Measurements from ENCODE around the gene PZP.

PZP gene

DNA sequence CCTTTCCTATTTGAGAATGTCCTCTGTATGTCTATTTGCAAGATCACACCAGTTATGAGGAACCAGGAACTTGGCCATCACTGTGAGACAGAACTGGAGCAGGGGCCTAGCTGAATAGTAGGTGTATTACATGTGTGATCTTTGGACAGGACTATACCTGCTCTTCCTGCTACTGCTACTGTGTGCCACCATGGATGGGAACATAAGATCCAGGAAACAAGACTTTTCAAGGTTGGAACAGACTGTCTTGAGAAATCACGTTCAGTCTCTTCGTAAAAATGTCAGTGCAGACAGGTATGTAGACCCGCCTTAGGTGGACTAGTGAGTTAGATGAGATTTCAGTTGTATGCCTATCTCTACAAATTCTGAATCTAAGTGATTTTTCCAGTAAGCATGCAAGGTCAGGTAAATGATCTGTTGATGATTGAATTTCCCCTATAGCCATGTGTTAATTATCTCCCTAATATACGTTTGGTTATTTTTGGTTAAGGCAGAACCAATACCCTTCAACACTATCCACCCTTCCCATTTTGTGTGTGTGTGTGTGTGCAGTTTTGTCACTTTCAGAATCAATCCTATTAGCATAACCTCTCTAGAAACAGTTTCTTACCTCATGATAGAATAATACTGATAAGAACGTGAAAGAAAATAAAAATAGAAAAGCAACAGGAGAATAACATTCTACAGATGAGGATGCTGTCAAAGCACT is 99.5 kb downstream of the PZP start:
- Histone ChIP-seq H3K27me3 (ENCODE audit: control insufficient read depth in 5 of 5, insufficient read depth in 4 of 5, low read length in 5 of 5) (no peaks in the 10 kb centered on the region), H3K4me1 (ENCODE audit: control insufficient read depth in 5 of 5, insufficient read depth in 5 of 5, low read length in 5 of 5) (peaks cover 0 to 31% (median 0%) of the 10 kb centered on the region in 5 donors), H3K9me3 (ENCODE audit: control insufficient read depth in 5 of 5, low read length in 5 of 5) (no peaks in the 10 kb centered on the region), H3K36me3 (ENCODE audit: control insufficient read depth in 5 of 5, insufficient read depth in 5 of 5, low read length in 5 of 5) (peaks cover 11 to 63% (median 48%) of the 10 kb centered on the region in 5 donors), H3K27ac (ENCODE audit: low read depth, low read length) (no peak overlapping the region), H3K4me3 (ENCODE audit: low read depth in 1 of 5, low read length in 5 of 5) (no peak overlapping the region), H3K9ac (ENCODE audit: low read length in 5 of 5) (no peak overlapping the region)

DNA sequence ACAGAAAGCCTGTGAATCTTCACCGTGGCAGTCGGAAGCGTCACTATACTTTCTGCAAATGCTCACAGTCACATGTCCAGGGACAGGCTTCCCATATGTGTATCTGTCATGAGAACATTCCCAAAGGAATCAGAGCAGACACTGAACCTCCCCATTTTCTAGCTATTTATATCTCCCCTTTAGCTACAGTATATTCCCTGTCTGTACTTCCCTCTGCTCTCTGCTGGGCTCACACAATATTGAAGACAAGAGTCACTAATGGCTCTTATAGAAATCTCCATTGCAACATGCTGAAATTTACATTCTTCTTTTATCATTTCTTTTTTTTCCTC is 100.7 kb downstream of the PZP start:
- Histone ChIP-seq H3K4me3 (ENCODE audit: low read depth in 1 of 5, low read length in 5 of 5) (no peak overlapping the region), H3K9me3 (ENCODE audit: control insufficient read depth in 5 of 5, low read length in 5 of 5) (no peaks in the 10 kb centered on the region), H3K27ac (ENCODE audit: low read depth, low read length) (no peak overlapping the region), H3K4me1 (ENCODE audit: control insufficient read depth in 5 of 5, insufficient read depth in 5 of 5, low read length in 5 of 5) (peaks cover 0 to 22% (median 0%) of the 10 kb centered on the region in 5 donors), H3K36me3 (ENCODE audit: control insufficient read depth in 5 of 5, insufficient read depth in 5 of 5, low read length in 5 of 5) (peaks cover 10 to 61% (median 51%) of the 10 kb centered on the region in 5 donors), H3K27me3 (ENCODE audit: control insufficient read depth in 5 of 5, insufficient read depth in 4 of 5, low read length in 5 of 5) (no peaks in the 10 kb centered on the region), H3K9ac (ENCODE audit: low read length in 5 of 5) (no peak overlapping the region)

DNA sequence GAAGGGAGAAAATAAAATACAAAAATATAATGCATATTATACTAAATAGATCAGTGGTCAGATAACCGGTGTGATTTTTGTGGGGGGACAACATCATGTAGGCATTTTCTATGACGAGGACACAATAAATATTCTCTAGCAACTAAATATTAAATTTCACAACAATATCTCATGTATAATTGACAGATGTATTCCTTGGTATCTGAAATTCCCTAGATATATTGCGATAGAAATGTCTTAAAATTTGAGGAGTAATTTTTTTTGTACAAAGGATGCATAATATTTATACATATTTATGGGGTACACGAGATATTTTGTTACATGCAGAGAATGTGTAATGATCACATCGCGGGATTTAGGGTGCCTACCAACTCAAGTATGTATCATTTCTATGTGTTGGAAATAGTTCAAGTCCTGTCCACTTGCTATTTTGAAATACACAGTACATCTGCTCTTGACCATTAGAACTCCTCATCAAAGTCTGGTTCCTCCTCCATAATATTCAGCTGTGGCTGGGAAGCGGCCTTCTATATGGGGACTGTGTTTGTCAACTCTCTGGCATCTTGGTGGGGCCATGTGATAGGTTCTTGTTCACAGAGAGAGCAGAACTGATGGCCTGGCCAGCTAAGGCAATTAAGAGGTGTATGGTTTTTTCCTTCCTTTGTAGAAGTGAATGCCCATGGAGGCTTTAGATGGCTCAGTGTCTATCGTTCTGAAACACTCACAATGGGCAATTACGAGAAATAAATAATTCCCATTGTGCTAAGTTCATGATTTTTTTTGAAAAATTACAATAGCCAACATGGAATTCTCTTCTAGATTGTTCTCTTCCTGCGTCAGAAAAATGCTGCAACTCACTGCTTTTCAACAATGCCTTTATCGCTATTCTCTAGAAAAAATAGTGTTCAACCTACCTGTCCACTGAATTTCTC is 101.3 kb downstream of the PZP start:
- Histone ChIP-seq H3K4me3 (ENCODE audit: low read depth in 1 of 5, low read length in 5 of 5) (no peak overlapping the region), H3K27me3 (ENCODE audit: control insufficient read depth in 5 of 5, insufficient read depth in 4 of 5, low read length in 5 of 5) (no peaks in the 10 kb centered on the region), H3K9me3 (ENCODE audit: control insufficient read depth in 5 of 5, low read length in 5 of 5) (no peaks in the 10 kb centered on the region), H3K27ac (ENCODE audit: low read depth, low read length) (peak overlapping the region; percentile 21), H3K36me3 (ENCODE audit: control insufficient read depth in 5 of 5, insufficient read depth in 5 of 5, low read length in 5 of 5) (peaks cover 9 to 60% (median 52%) of the 10 kb centered on the region in 5 donors), H3K9ac (ENCODE audit: low read length in 5 of 5) (no peak overlapping the region), H3K4me1 (ENCODE audit: control insufficient read depth in 5 of 5, insufficient read depth in 5 of 5, low read length in 5 of 5) (peaks cover 0 to 16% (median 0%) of the 10 kb centered on the region in 5 donors)

DNA sequence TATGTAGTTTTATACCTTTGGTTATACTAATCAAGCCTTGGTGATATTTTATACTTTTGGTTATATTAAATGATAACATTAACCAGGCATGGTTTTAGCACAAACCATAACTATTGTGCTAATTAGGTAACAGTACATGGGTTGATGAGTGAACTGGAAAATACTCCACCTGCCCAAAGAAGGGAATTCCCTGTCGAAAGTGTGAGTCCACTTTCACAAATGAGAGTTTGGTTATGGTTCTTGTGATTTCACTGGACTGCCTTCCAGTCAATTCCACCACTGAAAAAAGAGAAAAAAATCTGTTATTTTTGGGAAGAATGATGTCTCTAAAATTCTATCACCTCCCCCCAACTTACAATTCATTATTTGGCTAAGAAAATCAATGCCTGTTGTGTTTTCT is 102.1 kb downstream of the PZP start:
- Histone ChIP-seq H3K4me3 (ENCODE audit: low read depth in 1 of 5, low read length in 5 of 5) (no peak overlapping the region), H3K27me3 (ENCODE audit: control insufficient read depth in 5 of 5, insufficient read depth in 4 of 5, low read length in 5 of 5) (no peaks in the 10 kb centered on the region), H3K36me3 (ENCODE audit: control insufficient read depth in 5 of 5, insufficient read depth in 5 of 5, low read length in 5 of 5) (peaks cover 11 to 63% (median 59%) of the 10 kb centered on the region in 5 donors), H3K9ac (ENCODE audit: low read length in 5 of 5) (no peak overlapping the region), H3K4me1 (ENCODE audit: control insufficient read depth in 5 of 5, insufficient read depth in 5 of 5, low read length in 5 of 5) (peaks cover 0 to 16% (median 0%) of the 10 kb centered on the region in 5 donors), H3K9me3 (ENCODE audit: control insufficient read depth in 5 of 5, low read length in 5 of 5) (no peaks in the 10 kb centered on the region), H3K27ac (ENCODE audit: low read depth, low read length) (peak overlapping the region; percentile 21)

DNA sequence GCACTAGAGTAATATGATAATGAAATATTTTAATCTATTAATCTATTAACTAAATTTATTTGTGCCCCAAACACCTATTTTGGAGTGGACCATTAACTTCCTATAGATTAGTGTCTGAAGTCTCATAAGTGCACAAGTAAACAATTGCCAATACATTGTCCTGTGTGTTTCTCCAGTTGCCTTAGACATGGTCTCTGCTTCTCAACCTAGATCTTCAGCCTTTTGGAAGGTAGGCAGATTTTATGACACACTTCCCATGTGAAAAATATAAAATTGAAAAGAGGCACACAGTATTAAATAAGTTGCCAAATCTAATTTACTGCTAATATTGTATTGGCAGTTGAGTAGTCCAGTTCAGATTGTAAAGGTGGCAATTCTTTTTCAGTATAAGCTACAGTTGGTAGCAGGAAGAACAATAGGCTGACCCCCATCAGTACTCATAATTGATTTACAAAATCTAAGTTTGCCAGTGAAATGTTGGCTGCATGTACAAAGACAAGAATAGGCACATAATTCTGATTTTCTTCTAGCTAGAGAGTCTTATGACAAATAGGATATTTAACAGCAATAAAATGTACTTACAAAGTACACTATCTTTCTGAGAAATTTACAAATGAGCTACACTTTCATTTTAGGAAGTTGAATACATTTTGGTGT is 103.3 kb downstream of the PZP start:
- Histone ChIP-seq H3K4me1 (ENCODE audit: control insufficient read depth in 5 of 5, insufficient read depth in 5 of 5, low read length in 5 of 5) (peaks cover 0 to 16% (median 0%) of the 10 kb centered on the region in 5 donors), H3K9ac (ENCODE audit: low read length in 5 of 5) (no peak overlapping the region), H3K4me3 (ENCODE audit: low read depth in 1 of 5, low read length in 5 of 5) (no peak overlapping the region), H3K27me3 (ENCODE audit: control insufficient read depth in 5 of 5, insufficient read depth in 4 of 5, low read length in 5 of 5) (no peaks in the 10 kb centered on the region), H3K9me3 (ENCODE audit: control insufficient read depth in 5 of 5, low read length in 5 of 5) (no peaks in the 10 kb centered on the region), H3K36me3 (ENCODE audit: control insufficient read depth in 5 of 5, insufficient read depth in 5 of 5, low read length in 5 of 5) (peaks cover 11 to 68% (median 66%) of the 10 kb centered on the region in 5 donors), H3K27ac (ENCODE audit: low read depth, low read length) (no peak overlapping the region)

DNA sequence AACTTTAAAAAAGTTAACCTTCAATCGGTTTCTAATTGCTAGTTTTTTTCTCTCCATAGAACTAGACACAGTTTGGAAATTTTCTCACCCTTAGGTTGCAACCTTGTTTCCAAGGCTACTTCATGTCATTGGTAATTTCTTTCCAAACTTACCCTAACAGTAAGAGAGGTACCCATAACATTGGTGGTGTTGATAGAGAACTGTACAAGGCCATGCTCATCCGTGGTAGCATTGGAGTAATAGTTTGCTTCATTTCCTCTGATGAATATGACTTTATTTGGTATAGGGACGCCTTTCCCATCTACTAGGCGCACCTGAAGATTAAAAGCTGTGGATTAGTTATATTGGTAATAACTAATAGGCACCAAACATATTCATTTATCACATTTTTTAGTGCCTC is 104.1 kb downstream of the PZP start:
- Histone ChIP-seq H3K9me3 (ENCODE audit: control insufficient read depth in 5 of 5, low read length in 5 of 5) (no peaks in the 10 kb centered on the region), H3K27ac (ENCODE audit: low read depth, low read length) (no peak overlapping the region), H3K27me3 (ENCODE audit: control insufficient read depth in 5 of 5, insufficient read depth in 4 of 5, low read length in 5 of 5) (no peaks in the 10 kb centered on the region), H3K4me3 (ENCODE audit: low read depth in 1 of 5, low read length in 5 of 5) (no peak overlapping the region), H3K9ac (ENCODE audit: low read length in 5 of 5) (no peak overlapping the region), H3K36me3 (ENCODE audit: control insufficient read depth in 5 of 5, insufficient read depth in 5 of 5, low read length in 5 of 5) (peaks cover 11 to 69% (median 68%) of the 10 kb centered on the region in 5 donors), H3K4me1 (ENCODE audit: control insufficient read depth in 5 of 5, insufficient read depth in 5 of 5, low read length in 5 of 5) (peaks cover 0 to 12% (median 0%) of the 10 kb centered on the region in 5 donors)

DNA sequence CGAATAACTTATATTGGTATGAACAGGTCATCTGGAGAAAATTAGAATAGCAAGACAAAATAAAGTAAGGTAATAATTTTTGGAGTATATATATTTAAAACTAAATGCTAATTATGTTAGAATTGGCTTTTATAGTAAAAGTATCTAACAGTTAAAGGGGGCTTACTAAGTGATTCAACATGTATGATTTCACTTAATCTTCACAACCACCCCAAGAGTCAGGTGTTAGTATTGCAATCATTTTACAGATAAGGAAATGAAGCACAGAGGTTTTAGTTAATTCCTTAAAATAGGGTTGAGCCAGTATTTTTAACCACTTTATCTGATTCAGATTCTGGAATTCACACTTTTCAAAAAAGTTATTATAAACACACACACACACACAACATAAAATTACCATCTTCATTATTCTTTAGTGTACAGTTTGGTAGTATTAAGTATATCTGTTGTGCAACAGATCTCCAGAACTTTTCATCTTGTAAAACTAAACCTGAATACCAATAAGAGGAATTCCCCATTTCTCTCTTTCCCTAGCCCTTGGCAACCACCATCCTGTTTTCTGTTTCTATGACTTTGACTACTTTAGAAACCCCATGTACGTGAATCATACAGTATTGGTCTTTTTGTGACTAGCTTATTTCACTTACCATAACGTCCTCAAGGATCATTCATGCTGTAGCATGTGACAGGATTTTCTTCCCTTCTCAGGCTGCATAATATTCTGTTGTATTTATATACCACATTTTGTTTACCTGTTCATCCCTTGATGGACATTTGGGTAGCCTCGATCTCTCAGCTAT is 104.9 kb downstream of the PZP start:
- no peaks in the 10 kb centered on the region for H3K27me3 ChIP-seq (ENCODE audit: control insufficient read depth in 5 of 5, insufficient read depth in 4 of 5, low read length in 5 of 5)
- peaks cover 14 to 70% (median 67%) of the 10 kb centered on the region in 5 donors for H3K36me3 ChIP-seq (ENCODE audit: control insufficient read depth in 5 of 5, insufficient read depth in 5 of 5, low read length in 5 of 5)
- peaks cover 0 to 9% (median 0%) of the 10 kb centered on the region in 5 donors for H3K4me1 ChIP-seq (ENCODE audit: control insufficient read depth in 5 of 5, insufficient read depth in 5 of 5, low read length in 5 of 5)
- H3K27ac ChIP-seq (ENCODE audit: low read depth, low read length): no peak overlapping the region
- no peak overlapping the region for H3K4me3 ChIP-seq (ENCODE audit: low read depth in 1 of 5, low read length in 5 of 5)
- no peak overlapping the region for H3K9ac ChIP-seq (ENCODE audit: low read length in 5 of 5)
- no peaks in the 10 kb centered on the region for H3K9me3 ChIP-seq (ENCODE audit: control insufficient read depth in 5 of 5, low read length in 5 of 5)

DNA sequence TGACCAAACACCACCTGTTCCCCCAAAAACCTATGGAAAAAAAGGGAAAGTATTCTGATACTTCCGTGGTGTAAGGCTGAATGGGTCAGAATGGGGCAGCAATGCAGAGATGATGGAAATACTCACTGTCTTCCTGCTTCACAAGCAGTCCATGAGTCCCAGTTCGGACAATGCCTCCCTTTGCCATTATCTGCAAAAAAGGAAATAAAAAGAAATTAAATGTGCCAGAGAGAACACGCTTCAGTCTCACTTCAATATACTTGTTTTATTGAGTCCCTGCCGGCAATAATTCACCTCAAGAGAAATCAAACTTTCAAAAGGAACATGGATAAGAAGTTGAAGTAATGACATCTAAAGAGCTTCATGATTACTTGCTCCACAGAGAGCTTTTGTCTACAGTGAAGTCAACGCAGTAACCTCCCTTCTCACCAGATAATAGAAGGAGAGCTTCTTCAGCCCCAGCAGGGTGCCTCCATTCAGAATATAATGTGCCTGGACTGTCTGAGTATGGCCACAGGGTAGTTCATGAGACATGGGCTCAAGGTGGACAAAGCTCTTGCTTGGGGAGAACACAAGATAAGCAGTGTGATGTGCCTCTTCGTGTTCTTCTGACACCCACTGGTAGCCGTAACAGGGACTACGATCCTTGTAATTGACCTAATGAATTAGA is 107.0 kb downstream of the PZP start:
- Histone ChIP-seq H3K27ac (ENCODE audit: low read depth, low read length) (no peak overlapping the region), H3K4me3 (ENCODE audit: low read depth in 1 of 5, low read length in 5 of 5) (no peak overlapping the region), H3K36me3 (ENCODE audit: control insufficient read depth in 5 of 5, insufficient read depth in 5 of 5, low read length in 5 of 5) (peaks cover 20 to 77% (median 66%) of the 10 kb centered on the region in 5 donors), H3K9ac (ENCODE audit: low read length in 5 of 5) (no peak overlapping the region), H3K4me1 (ENCODE audit: control insufficient read depth in 5 of 5, insufficient read depth in 5 of 5, low read length in 5 of 5) (peaks cover 0 to 4% (median 0%) of the 10 kb centered on the region in 5 donors), H3K9me3 (ENCODE audit: control insufficient read depth in 5 of 5, low read length in 5 of 5) (no peaks in the 10 kb centered on the region), H3K27me3 (ENCODE audit: control insufficient read depth in 5 of 5, insufficient read depth in 4 of 5, low read length in 5 of 5) (no peaks in the 10 kb centered on the region)

DNA sequence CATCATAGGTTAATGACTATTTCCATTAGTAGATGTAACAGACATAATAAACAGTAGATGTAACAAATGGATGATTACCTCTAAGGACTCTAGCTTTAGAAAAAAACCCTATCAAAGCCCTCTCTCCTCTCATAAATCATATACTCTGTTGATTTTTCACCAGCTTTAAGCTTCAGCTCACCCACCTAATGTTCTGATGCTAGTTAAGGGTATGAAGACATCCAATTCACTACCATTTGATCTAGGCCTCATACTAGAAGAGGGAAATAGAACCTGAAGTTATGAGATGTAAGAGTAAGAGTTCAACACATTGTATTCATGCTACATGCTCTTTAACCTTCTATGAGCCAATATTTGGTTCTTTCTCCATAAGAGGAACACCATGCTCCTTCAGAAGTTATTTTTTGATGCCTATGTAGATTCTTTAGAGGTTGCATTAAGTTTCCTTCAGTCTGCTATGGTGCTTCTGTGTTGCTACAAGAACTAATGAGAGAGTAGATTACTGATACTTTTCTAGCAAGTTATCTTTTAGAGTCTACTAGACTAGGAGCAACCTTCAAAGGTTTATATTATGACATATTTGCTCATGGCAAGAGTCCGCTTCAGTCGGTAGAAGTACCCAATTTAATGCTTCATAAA is 108.5 kb downstream of the PZP start:
- Histone ChIP-seq H3K9ac (ENCODE audit: low read length in 5 of 5) (no peak overlapping the region), H3K27ac (ENCODE audit: low read depth, low read length) (no peak overlapping the region), H3K4me3 (ENCODE audit: low read depth in 1 of 5, low read length in 5 of 5) (no peak overlapping the region), H3K36me3 (ENCODE audit: control insufficient read depth in 5 of 5, insufficient read depth in 5 of 5, low read length in 5 of 5) (peaks cover 18 to 73% (median 66%) of the 10 kb centered on the region in 5 donors), H3K9me3 (ENCODE audit: control insufficient read depth in 5 of 5, low read length in 5 of 5) (no peaks in the 10 kb centered on the region), H3K4me1 (ENCODE audit: control insufficient read depth in 5 of 5, insufficient read depth in 5 of 5, low read length in 5 of 5) (no peaks in the 10 kb centered on the region), H3K27me3 (ENCODE audit: control insufficient read depth in 5 of 5, insufficient read depth in 4 of 5, low read length in 5 of 5) (no peaks in the 10 kb centered on the region)

Measured in subcutaneous abdominal adipose tissue (tissue), 5 donors.